Keratinocyte (primary cell): ENCODE results near the gene ACSF3. TPM values are rescaled to one million over a fixed set of nuclear protein-coding genes. Genes with fewer than 3 reads are reported as not detected.

ENCODE experiments used
- DNase-seq: peaks from one replicate; pipeline ENCODE4 v3.0.0-alpha.2; 2011; ENCODE audit warnings: low read depth, missing footprints, low spot score
- FAIRE-seq: peaks from 2 replicates; lab custom pipeline; 2011; peaks lifted over from hg19 to GRCh38; lab: Jason Lieb, UNC
- H2AFZ ChIP-seq: 2 replicates; pipeline ENCODE4 v1.6.0; 2012; ENCODE audit warnings: low read length, control low read depth, inconsistent platforms; ENCODE audit not compliant: control insufficient read depth
- H3K27ac ChIP-seq: 2 replicates; pipeline ENCODE4 v1.5.1; 2011; ENCODE audit warnings: low read length; ENCODE audit not compliant: control insufficient read depth, insufficient read depth
- H3K27me3 ChIP-seq: 3 replicates; pipeline ENCODE4 v1.6.0; 2011; ENCODE audit warnings: low read length; ENCODE audit not compliant: control insufficient read depth, insufficient read depth; ENCODE audit errors: extremely low read depth
- H3K36me3 ChIP-seq, 2 experiments: 2 replicates in 1 of 2; 3 replicates in 1 of 2; pipeline ENCODE4 v1.5.1; 2011; ENCODE audit warnings: low read length in 2 of 2, mild to moderate bottlenecking in 1 of 2; ENCODE audit not compliant: control insufficient read depth in 2 of 2, insufficient read depth in 2 of 2; ENCODE audit errors: extremely low read depth in 1 of 2
- H3K4me1 ChIP-seq: 3 replicates; pipeline ENCODE4 v1.5.1; 2011; ENCODE audit warnings: low read length; ENCODE audit not compliant: control insufficient read depth, insufficient read depth; ENCODE audit errors: extremely low read depth
- H3K4me2 ChIP-seq: 3 replicates; pipeline ENCODE4 v1.6.0; 2011; ENCODE audit warnings: low read depth, low read length; ENCODE audit not compliant: control insufficient read depth, insufficient read depth; ENCODE audit errors: extremely low read depth
- H3K4me3 ChIP-seq, 3 experiments: fragments of 200-600 bp in 1 of 3; sonication (generic) in 1 of 3; 2 replicates in 2 of 3; 3 replicates in 1 of 3; pipeline ENCODE4 v1.5.1; 2011 to 2016; ENCODE audit warnings: low read length in 3 of 3, mild to moderate bottlenecking in 3 of 3, control low read depth in 2 of 3, inconsistent platforms in 1 of 3, low read depth in 1 of 3, mixed read lengths in 1 of 3, mixed run types in 1 of 3, moderate library complexity in 1 of 3; ENCODE audit not compliant: control insufficient read depth in 2 of 3, insufficient read depth in 2 of 3; ENCODE audit errors: extremely low read depth in 1 of 3
- H3K79me2 ChIP-seq: 2 replicates; pipeline ENCODE4 v1.6.0; 2012; ENCODE audit warnings: low read length; ENCODE audit not compliant: control insufficient read depth, insufficient read depth
- H3K9ac ChIP-seq: 3 replicates; pipeline ENCODE4 v1.6.0; 2011; ENCODE audit warnings: low read length; ENCODE audit not compliant: control insufficient read depth, insufficient read depth; ENCODE audit errors: extremely low read depth
- H3K9me1 ChIP-seq: 3 replicates; pipeline ENCODE4 v1.6.0; 2011; ENCODE audit warnings: low read length; ENCODE audit not compliant: control insufficient read depth, insufficient read depth; ENCODE audit errors: extremely low read depth
- H3K9me3 ChIP-seq: 2 replicates; pipeline ENCODE4 v1.5.1; 2012; ENCODE audit warnings: low read depth, low read length; ENCODE audit not compliant: control insufficient read depth
- H4K20me1 ChIP-seq: 3 replicates; pipeline ENCODE4 v1.6.0; 2011; ENCODE audit warnings: low read length; ENCODE audit not compliant: control insufficient read depth, insufficient read depth; ENCODE audit errors: extremely low read depth
- EZH2 ChIP-seq: IDR thresholded peaks from one replicate; pipeline ENCODE4 v1.6.1; 2012; ENCODE audit warnings: inconsistent platforms, mild to moderate bottlenecking, low read length, moderate library complexity
- dilution Hi-C: fragments of 300-500 bp; cut with MboI; formaldehyde crosslinking; loops from one replicate; pipeline ENCODE4 v1.7.0; 2020; ENCODE audit warnings: low sequenced_read_pairs; ENCODE audit not compliant: extremely low pct_ligation_motif_present
- polyA plus RNA-seq, 5 experiments: library from polyadenylated mRNA; depleted of rRNA in 3 of 5; stranded (reverse) in 3 of 5; stranded (forward) in 1 of 5; unstranded in 1 of 5; fragments of >200 nt; gene quantifications; 1 replicate in 1 of 5; 2 replicates in 3 of 5; 3 replicates in 1 of 5; pipeline versions ENCODE4 v1.2.1 to v1.2.3, GENCODE V29; 2011 to 2012; ENCODE audit warnings: missing spikeins in 2 of 5, low read depth in 1 of 5, low replicate concordance in 1 of 5
- TF ChIP-seq, protein P1 (sequence below), 3 experiments: IDR thresholded peaks in 1 of 3; conservative IDR thresholded peaks in 1 of 3; optimal IDR thresholded peaks in 1 of 3; 2 replicates in 2 of 3; 3 replicates in 1 of 3; pipeline versions ENCODE3 to v1.5.1; 2011; ENCODE audit warnings: low read length in 3 of 3, mild to moderate bottlenecking in 3 of 3, moderate library complexity in 2 of 3, control low read depth in 1 of 3, inconsistent platforms in 1 of 3; ENCODE audit not compliant: insufficient read depth in 2 of 3; ENCODE audit errors: extremely low read depth in 1 of 3

The ACSF3 gene
- polyA plus RNA-seq, 1 donor (not counting 4 experiments of a cell fraction or from before 2014, with no cell fraction given): 13.4 TPM

DNA sequence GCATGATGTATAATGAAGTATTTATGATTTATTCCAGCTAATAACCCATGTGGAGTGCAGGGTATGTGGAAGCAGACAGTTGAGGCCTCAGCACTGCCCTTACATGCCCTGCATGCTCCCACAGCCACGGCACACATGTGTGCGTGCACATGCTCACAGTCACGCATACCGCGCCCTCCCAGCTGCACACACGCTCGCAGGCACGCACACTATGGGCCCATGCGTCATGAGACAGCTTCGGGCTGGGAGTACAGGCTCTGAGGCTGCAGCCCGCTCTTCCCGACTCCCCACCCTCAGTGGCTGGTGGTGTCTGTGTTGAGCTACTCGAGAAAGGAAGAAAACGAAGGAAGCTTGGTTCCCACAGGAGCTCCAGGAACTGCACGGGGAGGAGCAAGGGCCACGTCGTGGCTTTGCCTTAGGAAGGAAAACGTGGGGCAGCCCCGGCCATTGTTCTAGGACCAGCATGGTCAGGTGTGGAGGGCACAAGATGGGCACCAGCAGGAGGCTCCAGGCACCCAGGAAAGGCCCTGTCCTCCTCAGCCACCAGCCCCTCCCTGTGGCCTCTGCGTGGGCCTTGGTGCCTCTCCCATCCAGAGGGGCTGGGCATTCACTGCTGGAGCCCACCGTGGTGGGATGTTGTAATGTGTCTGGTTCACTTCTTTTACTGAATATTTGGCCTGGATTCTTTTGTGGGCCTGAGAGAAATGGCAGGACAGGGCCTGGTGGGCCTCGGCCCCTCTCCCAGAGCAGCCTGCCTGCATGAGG is 50.4 kb downstream of the ACSF3 start:
- no peak overlapping the region for H3K4me3 ChIP-seq
- H3K9me3 ChIP-seq: peaks cover 3% of the 10 kb centered on the region
- dilution Hi-C loops: no loop called here
- peaks cover 3 to 8% of the 10 kb centered on the region in 2 experiments for H3K36me3 ChIP-seq
- H3K79me2 ChIP-seq: no peaks in the 10 kb centered on the region
- H3K4me1 ChIP-seq: no peaks in the 10 kb centered on the region
- no peak overlapping the region for H2AFZ ChIP-seq
- no peak overlapping the region for H3K27ac ChIP-seq
- H3K4me2 ChIP-seq: no peak overlapping the region
- H4K20me1 ChIP-seq: no peaks in the 10 kb centered on the region
- DNase-seq (no peak), FAIRE-seq (no peak)
- no peaks in the 10 kb centered on the region for H3K9me1 ChIP-seq
- H3K27me3 ChIP-seq: no peaks in the 10 kb centered on the region
- no peak overlapping the region for H3K9ac ChIP-seq
- TF ChIP-seq EZH2: no peak
- TF ChIP-seq, protein P1, sequence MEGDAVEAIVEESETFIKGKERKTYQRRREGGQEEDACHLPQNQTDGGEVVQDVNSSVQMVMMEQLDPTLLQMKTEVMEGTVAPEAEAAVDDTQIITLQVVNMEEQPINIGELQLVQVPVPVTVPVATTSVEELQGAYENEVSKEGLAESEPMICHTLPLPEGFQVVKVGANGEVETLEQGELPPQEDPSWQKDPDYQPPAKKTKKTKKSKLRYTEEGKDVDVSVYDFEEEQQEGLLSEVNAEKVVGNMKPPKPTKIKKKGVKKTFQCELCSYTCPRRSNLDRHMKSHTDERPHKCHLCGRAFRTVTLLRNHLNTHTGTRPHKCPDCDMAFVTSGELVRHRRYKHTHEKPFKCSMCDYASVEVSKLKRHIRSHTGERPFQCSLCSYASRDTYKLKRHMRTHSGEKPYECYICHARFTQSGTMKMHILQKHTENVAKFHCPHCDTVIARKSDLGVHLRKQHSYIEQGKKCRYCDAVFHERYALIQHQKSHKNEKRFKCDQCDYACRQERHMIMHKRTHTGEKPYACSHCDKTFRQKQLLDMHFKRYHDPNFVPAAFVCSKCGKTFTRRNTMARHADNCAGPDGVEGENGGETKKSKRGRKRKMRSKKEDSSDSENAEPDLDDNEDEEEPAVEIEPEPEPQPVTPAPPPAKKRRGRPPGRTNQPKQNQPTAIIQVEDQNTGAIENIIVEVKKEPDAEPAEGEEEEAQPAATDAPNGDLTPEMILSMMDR (optimal IDR thresholded peaks at IDR 0.05 in 1 of 3, IDR thresholded peaks at IDR 0.05 in 1 of 3, conservative IDR thresholded peaks at IDR 0.05 in 1 of 3; ENCODE audit: extremely low read depth in 1 of 3, insufficient read depth in 2 of 3, low read length in 3 of 3): no peak

DNA sequence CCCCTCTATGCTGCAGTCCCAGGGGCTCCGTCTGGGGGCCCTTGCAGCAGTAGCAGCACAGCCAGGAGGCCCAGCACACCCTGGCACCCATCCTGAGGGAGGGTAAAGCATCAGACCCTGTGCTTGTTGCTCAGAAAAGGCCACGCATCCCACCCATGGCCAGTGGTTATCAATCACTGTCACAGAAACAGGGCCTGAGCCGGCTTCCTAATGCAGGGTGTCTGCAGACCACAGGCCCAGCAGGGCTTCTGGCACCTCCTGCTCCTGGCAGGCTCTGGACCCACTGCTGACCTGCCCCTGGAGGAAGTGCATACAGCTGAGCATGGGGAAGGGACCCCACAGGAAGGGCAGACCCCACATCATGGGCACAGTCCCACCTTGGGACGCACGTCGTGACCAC is 51.0 kb downstream of the ACSF3 start:
- FAIRE-seq: no peak
- no peak for DNase-seq
- H3K4me3 ChIP-seq: no peak overlapping the region
- no peak overlapping the region for H3K9ac ChIP-seq
- no peaks in the 10 kb centered on the region for H3K79me2 ChIP-seq
- H4K20me1 ChIP-seq: no peaks in the 10 kb centered on the region
- TF ChIP-seq, protein P1 (optimal IDR thresholded peaks at IDR 0.05 in 1 of 3, IDR thresholded peaks at IDR 0.05 in 1 of 3, conservative IDR thresholded peaks at IDR 0.05 in 1 of 3; ENCODE audit: extremely low read depth in 1 of 3, insufficient read depth in 2 of 3, low read length in 3 of 3): no peak
- no peak for TF ChIP-seq EZH2
- H3K36me3 ChIP-seq: peaks cover 3 to 8% of the 10 kb centered on the region in 2 experiments
- peaks cover 6% of the 10 kb centered on the region for H3K9me3 ChIP-seq
- H2AFZ ChIP-seq: no peak overlapping the region
- dilution Hi-C loops: no loop called here
- no peaks in the 10 kb centered on the region for H3K9me1 ChIP-seq
- H3K27ac ChIP-seq: no peak overlapping the region
- no peak overlapping the region for H3K4me2 ChIP-seq
- H3K4me1 ChIP-seq: peaks cover 3% of the 10 kb centered on the region
- H3K27me3 ChIP-seq: no peaks in the 10 kb centered on the region
